GM19324 (cell line): ENCODE measurements around the gene EDA.
A peak's percentile ranks its signal among the peaks of the same experiment; 100 is the strongest.

Source experiments
- ATAC-seq: cut with Tn5 transposase; IDR thresholded peaks from one replicate; pipeline ENCODE4 v1.9.1; 2021; ENCODE audit warnings: mild to moderate bottlenecking, moderate library complexity; ENCODE audit not compliant: unreplicated experiment, low FRiP score

The EDA gene

GRCh38 chrX:70013466-70014381 is 397.8 kb downstream of the EDA start:
- no peak for ATAC-seq

GRCh38 chrX:70016513-70016912 is 400.6 kb downstream of the EDA start:
- ATAC-seq = no peak

- ATAC-seq = no peak
These were observed 406.7 kb downstream of the EDA start for GRCh38 chrX:70022616-70023015.

- ATAC-seq = no peak
These were observed 409.6 kb downstream of the EDA start for GRCh38 chrX:70025464-70025863.

- no peak for ATAC-seq
These were observed 410.4 kb downstream of the EDA start for GRCh38 chrX:70026112-70026850.

GRCh38 chrX:70026851-70027200 is 410.9 kb downstream of the EDA start:
- no peak for ATAC-seq

GRCh38 chrX:70029863-70030262 is 413.9 kb downstream of the EDA start:
- no peak for ATAC-seq

- ATAC-seq = no peak
These were observed 414.4 kb downstream of the EDA start for GRCh38 chrX:70030301-70030767.

- ATAC-seq = no peak
These were observed 416.9 kb downstream of the EDA start for GRCh38 chrX:70032792-70033191.

- ATAC-seq = peak; percentile 43
These were observed 417.6 kb downstream of the EDA start for GRCh38 chrX:70033348-70034051.

- no peak for ATAC-seq
These were observed 418.7 kb downstream of the EDA start for GRCh38 chrX:70034646-70035045.

- ATAC-seq = no peak
These were observed 422.6 kb downstream of the EDA start for GRCh38 chrX:70038515-70038914.

GRCh38 chrX:70038951-70039350 is 423.0 kb downstream of the EDA start:
- ATAC-seq = no peak

GRCh38 chrX:70039758-70040157 is 423.8 kb downstream of the EDA start:
- no peak for ATAC-seq

- no peak for ATAC-seq
These were observed 426.1 kb downstream of the EDA start for GRCh38 chrX:70041993-70042392.

GRCh38 chrX:70042399-70043371 is 426.8 kb downstream of the EDA start:
- no peak for ATAC-seq

GRCh38 chrX:70043685-70044084 is 427.8 kb downstream of the EDA start:
- ATAC-seq = no peak

GRCh38 chrX:70044541-70045245 is 428.8 kb downstream of the EDA start:
- no peak for ATAC-seq

- no peak for ATAC-seq
These were observed 431.1 kb downstream of the EDA start for GRCh38 chrX:70046978-70047377.
